ENCODE data around the gene COA5. TPM values are rescaled to one million over a fixed set of nuclear protein-coding genes. Genes with fewer than 3 reads are reported as not detected.

The COA5 gene
- total and polyA plus RNA-seq, 2 experiments from 2014 or later, result 33.3 to 113 TPM

DNA sequence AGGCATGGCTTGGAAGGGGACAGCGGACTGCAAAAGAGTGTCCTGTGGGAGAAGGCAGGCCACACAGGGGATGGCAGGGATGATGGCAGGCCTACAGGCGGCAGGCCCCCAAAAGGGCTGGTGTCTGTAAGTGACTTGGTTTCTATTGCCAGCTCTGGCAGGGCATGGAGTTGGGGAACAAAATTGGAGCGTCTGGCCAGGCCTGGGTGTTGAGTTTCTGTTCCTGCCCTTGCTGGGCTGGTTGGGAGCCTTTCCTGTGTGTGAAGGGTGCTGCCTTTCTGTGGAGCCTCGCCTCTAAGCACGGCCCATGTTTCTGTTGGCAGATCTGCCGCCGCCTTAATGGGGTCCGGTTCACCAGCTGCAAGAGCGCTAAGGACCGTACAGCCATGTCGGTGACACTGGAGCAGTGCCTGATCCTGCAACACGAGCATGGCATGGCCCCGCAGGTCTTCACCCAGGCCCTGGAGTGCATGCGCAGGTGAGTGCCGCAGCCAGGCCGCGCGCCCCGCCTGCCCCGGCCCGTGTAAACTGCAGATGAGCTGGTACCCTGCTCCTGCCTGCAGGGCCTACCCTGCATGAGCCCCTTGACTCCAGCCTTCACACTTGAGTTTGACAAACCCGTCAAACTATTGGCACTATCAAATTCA, 31.5 kb downstream of the COA5 start:
- Mint-ChIP-seq H3K4me3 (no peak overlapping the region), H3K27ac (no peak overlapping the region), H3K27me3 (ENCODE audit: insufficient read depth, low read depth, poor library complexity) (no peaks in the 10 kb centered on the region), H3K9me3 (no peaks in the 10 kb centered on the region), H3K36me3 (ENCODE audit: low read depth) (peaks cover 19% of the 10 kb centered on the region), H3K4me1 (no peaks in the 10 kb centered on the region; the same call in 2 of the 3 replicates)
- ATAC-seq (no peak), DNase-seq (ENCODE audit: low spot score) (no peak)
- H3K9me2 ChIP-seq (ENCODE audit: insufficient read depth), result no peaks in the 10 kb centered on the region
- H3K79me2 ChIP-seq (replicated peaks; ENCODE audit: insufficient read depth), result no peaks in the 10 kb centered on the region
- TF ChIP-seq EZH2phosphoT487 (IDR thresholded peaks at IDR 0.05; ENCODE audit: unreplicated experiment), result no peak
- TF ChIP-seq, protein P1, sequence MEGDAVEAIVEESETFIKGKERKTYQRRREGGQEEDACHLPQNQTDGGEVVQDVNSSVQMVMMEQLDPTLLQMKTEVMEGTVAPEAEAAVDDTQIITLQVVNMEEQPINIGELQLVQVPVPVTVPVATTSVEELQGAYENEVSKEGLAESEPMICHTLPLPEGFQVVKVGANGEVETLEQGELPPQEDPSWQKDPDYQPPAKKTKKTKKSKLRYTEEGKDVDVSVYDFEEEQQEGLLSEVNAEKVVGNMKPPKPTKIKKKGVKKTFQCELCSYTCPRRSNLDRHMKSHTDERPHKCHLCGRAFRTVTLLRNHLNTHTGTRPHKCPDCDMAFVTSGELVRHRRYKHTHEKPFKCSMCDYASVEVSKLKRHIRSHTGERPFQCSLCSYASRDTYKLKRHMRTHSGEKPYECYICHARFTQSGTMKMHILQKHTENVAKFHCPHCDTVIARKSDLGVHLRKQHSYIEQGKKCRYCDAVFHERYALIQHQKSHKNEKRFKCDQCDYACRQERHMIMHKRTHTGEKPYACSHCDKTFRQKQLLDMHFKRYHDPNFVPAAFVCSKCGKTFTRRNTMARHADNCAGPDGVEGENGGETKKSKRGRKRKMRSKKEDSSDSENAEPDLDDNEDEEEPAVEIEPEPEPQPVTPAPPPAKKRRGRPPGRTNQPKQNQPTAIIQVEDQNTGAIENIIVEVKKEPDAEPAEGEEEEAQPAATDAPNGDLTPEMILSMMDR (conservative IDR thresholded peaks at IDR 0.05; ENCODE audit: low read depth in 2 of 2), result no peak
- TF ChIP-seq, protein P2, sequence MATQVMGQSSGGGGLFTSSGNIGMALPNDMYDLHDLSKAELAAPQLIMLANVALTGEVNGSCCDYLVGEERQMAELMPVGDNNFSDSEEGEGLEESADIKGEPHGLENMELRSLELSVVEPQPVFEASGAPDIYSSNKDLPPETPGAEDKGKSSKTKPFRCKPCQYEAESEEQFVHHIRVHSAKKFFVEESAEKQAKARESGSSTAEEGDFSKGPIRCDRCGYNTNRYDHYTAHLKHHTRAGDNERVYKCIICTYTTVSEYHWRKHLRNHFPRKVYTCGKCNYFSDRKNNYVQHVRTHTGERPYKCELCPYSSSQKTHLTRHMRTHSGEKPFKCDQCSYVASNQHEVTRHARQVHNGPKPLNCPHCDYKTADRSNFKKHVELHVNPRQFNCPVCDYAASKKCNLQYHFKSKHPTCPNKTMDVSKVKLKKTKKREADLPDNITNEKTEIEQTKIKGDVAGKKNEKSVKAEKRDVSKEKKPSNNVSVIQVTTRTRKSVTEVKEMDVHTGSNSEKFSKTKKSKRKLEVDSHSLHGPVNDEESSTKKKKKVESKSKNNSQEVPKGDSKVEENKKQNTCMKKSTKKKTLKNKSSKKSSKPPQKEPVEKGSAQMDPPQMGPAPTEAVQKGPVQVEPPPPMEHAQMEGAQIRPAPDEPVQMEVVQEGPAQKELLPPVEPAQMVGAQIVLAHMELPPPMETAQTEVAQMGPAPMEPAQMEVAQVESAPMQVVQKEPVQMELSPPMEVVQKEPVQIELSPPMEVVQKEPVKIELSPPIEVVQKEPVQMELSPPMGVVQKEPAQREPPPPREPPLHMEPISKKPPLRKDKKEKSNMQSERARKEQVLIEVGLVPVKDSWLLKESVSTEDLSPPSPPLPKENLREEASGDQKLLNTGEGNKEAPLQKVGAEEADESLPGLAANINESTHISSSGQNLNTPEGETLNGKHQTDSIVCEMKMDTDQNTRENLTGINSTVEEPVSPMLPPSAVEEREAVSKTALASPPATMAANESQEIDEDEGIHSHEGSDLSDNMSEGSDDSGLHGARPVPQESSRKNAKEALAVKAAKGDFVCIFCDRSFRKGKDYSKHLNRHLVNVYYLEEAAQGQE (IDR thresholded peaks at IDR 0.05; ENCODE audit: unreplicated experiment), result no peak
- TF ChIP-seq EZH2 (IDR thresholded peaks at IDR 0.05; ENCODE audit: low read depth, unreplicated experiment), result no peak
- no peak for TF ChIP-seq STAT1 (IDR thresholded peaks at IDR 0.05; ENCODE audit: unreplicated experiment)
- TF ChIP-seq POLR2AphosphoS5 (IDR thresholded peaks at IDR 0.05; ENCODE audit: low read depth), result no peak
- TF ChIP-seq, protein P3, sequence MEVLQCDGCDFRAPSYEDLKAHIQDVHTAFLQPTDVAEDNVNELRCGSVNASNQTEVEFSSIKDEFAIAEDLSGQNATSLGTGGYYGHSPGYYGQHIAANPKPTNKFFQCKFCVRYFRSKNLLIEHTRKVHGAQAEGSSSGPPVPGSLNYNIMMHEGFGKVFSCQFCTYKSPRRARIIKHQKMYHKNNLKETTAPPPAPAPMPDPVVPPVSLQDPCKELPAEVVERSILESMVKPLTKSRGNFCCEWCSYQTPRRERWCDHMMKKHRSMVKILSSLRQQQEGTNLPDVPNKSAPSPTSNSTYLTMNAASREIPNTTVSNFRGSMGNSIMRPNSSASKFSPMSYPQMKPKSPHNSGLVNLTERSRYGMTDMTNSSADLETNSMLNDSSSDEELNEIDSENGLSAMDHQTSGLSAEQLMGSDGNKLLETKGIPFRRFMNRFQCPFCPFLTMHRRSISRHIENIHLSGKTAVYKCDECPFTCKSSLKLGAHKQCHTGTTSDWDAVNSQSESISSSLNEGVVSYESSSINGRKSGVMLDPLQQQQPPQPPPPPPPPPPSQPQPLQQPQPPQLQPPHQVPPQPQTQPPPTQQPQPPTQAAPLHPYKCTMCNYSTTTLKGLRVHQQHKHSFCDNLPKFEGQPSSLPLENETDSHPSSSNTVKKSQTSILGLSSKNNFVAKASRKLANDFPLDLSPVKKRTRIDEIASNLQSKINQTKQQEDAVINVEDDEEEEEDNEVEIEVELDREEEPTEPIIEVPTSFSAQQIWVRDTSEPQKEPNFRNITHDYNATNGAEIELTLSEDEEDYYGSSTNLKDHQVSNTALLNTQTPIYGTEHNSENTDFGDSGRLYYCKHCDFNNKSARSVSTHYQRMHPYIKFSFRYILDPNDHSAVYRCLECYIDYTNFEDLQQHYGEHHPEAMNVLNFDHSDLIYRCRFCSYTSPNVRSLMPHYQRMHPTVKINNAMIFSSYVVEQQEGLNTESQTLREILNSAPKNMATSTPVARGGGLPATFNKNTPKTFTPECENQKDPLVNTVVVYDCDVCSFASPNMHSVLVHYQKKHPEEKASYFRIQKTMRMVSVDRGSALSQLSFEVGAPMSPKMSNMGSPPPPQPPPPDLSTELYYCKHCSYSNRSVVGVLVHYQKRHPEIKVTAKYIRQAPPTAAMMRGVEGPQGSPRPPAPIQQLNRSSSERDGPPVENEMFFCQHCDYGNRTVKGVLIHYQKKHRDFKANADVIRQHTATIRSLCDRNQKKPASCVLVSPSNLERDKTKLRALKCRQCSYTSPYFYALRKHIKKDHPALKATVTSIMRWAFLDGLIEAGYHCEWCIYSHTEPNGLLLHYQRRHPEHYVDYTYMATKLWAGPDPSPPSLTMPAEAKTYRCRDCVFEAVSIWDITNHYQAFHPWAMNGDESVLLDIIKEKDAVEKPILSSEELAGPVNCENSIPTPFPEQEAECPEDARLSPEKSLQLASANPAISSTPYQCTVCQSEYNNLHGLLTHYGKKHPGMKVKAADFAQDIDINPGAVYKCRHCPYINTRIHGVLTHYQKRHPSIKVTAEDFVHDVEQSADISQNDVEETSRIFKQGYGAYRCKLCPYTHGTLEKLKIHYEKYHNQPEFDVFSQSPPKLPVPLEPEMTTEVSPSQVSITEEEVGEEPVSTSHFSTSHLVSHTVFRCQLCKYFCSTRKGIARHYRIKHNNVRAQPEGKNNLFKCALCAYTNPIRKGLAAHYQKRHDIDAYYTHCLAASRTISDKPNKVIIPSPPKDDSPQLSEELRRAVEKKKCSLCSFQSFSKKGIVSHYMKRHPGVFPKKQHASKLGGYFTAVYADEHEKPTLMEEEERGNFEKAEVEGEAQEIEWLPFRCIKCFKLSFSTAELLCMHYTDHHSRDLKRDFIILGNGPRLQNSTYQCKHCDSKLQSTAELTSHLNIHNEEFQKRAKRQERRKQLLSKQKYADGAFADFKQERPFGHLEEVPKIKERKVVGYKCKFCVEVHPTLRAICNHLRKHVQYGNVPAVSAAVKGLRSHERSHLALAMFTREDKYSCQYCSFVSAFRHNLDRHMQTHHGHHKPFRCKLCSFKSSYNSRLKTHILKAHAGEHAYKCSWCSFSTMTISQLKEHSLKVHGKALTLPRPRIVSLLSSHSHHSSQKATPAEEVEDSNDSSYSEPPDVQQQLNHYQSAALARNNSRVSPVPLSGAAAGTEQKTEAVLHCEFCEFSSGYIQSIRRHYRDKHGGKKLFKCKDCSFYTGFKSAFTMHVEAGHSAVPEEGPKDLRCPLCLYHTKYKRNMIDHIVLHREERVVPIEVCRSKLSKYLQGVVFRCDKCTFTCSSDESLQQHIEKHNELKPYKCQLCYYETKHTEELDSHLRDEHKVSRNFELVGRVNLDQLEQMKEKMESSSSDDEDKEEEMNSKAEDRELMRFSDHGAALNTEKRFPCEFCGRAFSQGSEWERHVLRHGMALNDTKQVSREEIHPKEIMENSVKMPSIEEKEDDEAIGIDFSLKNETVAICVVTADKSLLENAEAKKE (CRISPR knock-in tag; IDR thresholded peaks at IDR 0.05), result no peak
- no peak for TF ChIP-seq NANOG (IDR thresholded peaks at IDR 0.05; ENCODE audit: borderline replicate concordance)
- H3F3A ChIP-seq (replicated peaks; ENCODE audit: low read depth), result no peaks in the 10 kb centered on the region
- H2AFZ ChIP-seq, result no peak overlapping the region
- no peak overlapping the region for H3K4me2 ChIP-seq
- H3K36me3 ChIP-seq (ENCODE audit: insufficient read depth), result no peaks in the 10 kb centered on the region; the same call in 1 of the 2 replicates
- H3K4me1 ChIP-seq (ENCODE audit: insufficient read depth), result no peaks in the 10 kb centered on the region
- H3K27ac ChIP-seq (ENCODE audit: low read depth), result no peak overlapping the region
- H4K20me1 ChIP-seq (replicated peaks; ENCODE audit: insufficient read depth), result no peaks in the 10 kb centered on the region; the same call in none of the 2 replicates
- H3K27me3 ChIP-seq (ENCODE audit: insufficient read depth), result no peaks in the 10 kb centered on the region
- no peak overlapping the region for H3K4me3 ChIP-seq
